A549 (cell line): ENCODE data around the gene TEPSIN. TPM values are rescaled to one million over a fixed set of nuclear protein-coding genes. Genes with fewer than 3 reads are reported as not detected.

Source experiments
- ATAC-seq, 2 experiments: fragments of 200-7000 bp in 1 of 2; fragments of >200 bp in 1 of 2; cut with Nextera tagmentation in 1 of 2; cut with Tn5 transposase in 1 of 2; 3 replicates each; pipeline versions ENCODE4 v1.8.0 to v1.9.1; 2018 to 2020; ENCODE audit warnings: mild to moderate bottlenecking in 1 of 2, moderate library complexity in 1 of 2
- CTCF ChIA-PET: fragments of 300-600 bp; sonication (Branson Sonifier 250); formaldehyde crosslinking; extraction: SDS; loops from one replicate; lab custom pipeline; 2021; ENCODE audit warnings: antibody characterized with exemption, inconsistent platforms; lab: Yijun Ruan, JAX
- POLR2A ChIA-PET: fragments of 350-600 bp; formaldehyde crosslinking; extraction: SDS; loops from one replicate; lab custom pipeline; 2021; ENCODE audit warnings: antibody characterized with exemption, inconsistent platforms; lab: Yijun Ruan, JAX
- DNase-seq, 2 experiments: peaks; one replicate each; pipeline versions ENCODE4 v3.0.0 to v3.0.0-alpha.2; 2011 to 2016; ENCODE audit warnings: low read depth in 1 of 2, low spot score in 1 of 2
- FAIRE-seq: peaks from 2 replicates; lab custom pipeline; 2011; peaks lifted over from hg19 to GRCh38; lab: Jason Lieb, UNC
- H3K27ac ChIP-seq, 2 experiments: fragments of >200 bp; sonication (Bioruptor Twin); formaldehyde crosslinking; 3 replicates each; pipeline ENCODE4 v1.5.1; 2016 to 2017
- H3K4me1 ChIP-seq: fragments of >200 bp; sonication (Bioruptor Twin); formaldehyde crosslinking; 3 replicates; pipeline ENCODE4 v1.6.1; 2016
- H3K4me2 ChIP-seq: fragments of >200 bp; sonication (Bioruptor Twin); formaldehyde crosslinking; 3 replicates; pipeline ENCODE4 v1.6.1; 2016
- H3K4me3 ChIP-seq: fragments of >200 bp; sonication (Bioruptor Twin); formaldehyde crosslinking; 3 replicates; pipeline ENCODE4 v1.5.1; 2016
- H3K9me3 ChIP-seq: fragments of >200 bp; sonication (Bioruptor Twin); formaldehyde crosslinking; 3 replicates; pipeline ENCODE4 v1.6.1; 2016
- CEBPB ChIP-seq, 2 experiments: fragments of >200 bp in 1 of 2; sonication (Bioruptor Twin) in 1 of 2; formaldehyde crosslinking in 1 of 2; IDR thresholded peaks; 2 replicates each; pipeline ENCODE4 v1.6.1; 2012 to 2016
- CHD2 ChIP-seq: fragments of 150-350 bp; IDR thresholded peaks from 2 replicates; pipeline ENCODE4 v1.6.1; 2014; ENCODE audit warnings: low read length; ENCODE audit not compliant: partially characterized antibody
- CHD4 ChIP-seq: fragments of 200-600 bp; sonication (generic); IDR thresholded peaks from 2 replicates; pipeline ENCODE4 v1.6.1; 2016; ENCODE audit warnings: antibody characterized with exemption, mild to moderate bottlenecking, borderline replicate concordance
- HOXB5 ChIP-seq: fragments of 250-450 bp; sonication (Bioruptor Pico); IDR thresholded peaks from 2 replicates; pipeline ENCODE4 v1.5.0; 2020; ENCODE audit warnings: mild to moderate bottlenecking, moderate library complexity
- JUN ChIP-seq, 2 experiments: fragments of >200 bp; sonication (Bioruptor Twin); formaldehyde crosslinking; IDR thresholded peaks; 2 replicates in 1 of 2; 3 replicates in 1 of 2; pipeline ENCODE4 v1.6.1; 2016 to 2017
- KDM5A ChIP-seq: fragments of 200-600 bp; sonication (generic); IDR thresholded peaks from 2 replicates; pipeline ENCODE4 v1.6.1; 2016; ENCODE audit warnings: antibody characterized with exemption, mild to moderate bottlenecking
- MYC ChIP-seq: IDR thresholded peaks from 2 replicates; pipeline ENCODE4 v1.6.1; 2012; ENCODE audit warnings: mild to moderate bottlenecking, inconsistent platforms, low read length, improper control_type of control experiment, borderline replicate concordance
- PHF8 ChIP-seq: fragments of 200-600 bp; sonication (generic); IDR thresholded peaks from 2 replicates; pipeline ENCODE4 v1.6.1; 2016; ENCODE audit warnings: low read depth, mild to moderate bottlenecking, antibody characterized with exemption, moderate library complexity, borderline replicate concordance
- POLR2A ChIP-seq: IDR thresholded peaks from 2 replicates; pipeline ENCODE4 v1.6.1; 2012; ENCODE audit warnings: mild to moderate bottlenecking, low read length
- RAD21 ChIP-seq, 2 experiments: fragments of >200 bp in 1 of 2; sonication (Bioruptor Twin) in 1 of 2; formaldehyde crosslinking in 1 of 2; IDR thresholded peaks in 1 of 2; conservative IDR thresholded peaks in 1 of 2; 2 replicates in 1 of 2; 3 replicates in 1 of 2; pipeline ENCODE4 v1.6.1; 2012 to 2018; ENCODE audit warnings: inconsistent platforms in 1 of 2
- RFX5 ChIP-seq: fragments of 450-650 bp; IDR thresholded peaks from 2 replicates; pipeline ENCODE4 v1.7.1; 2014; ENCODE audit warnings: antibody characterized with exemption, mild to moderate bottlenecking, moderate library complexity
- ZC3H11A ChIP-seq: fragments of 450-650 bp; IDR thresholded peaks from 2 replicates; pipeline ENCODE4 v1.6.1; 2014; ENCODE audit warnings: antibody characterized with exemption, mild to moderate bottlenecking
- WGBS: methylation state at CpG from one replicate; pipeline ENCODE4 v1.1.6; 2017; ENCODE audit errors: missing lambda C conversion rate; 5-methylcytosine and 5-hydroxymethylcytosine counted together
- polyA minus RNA-seq: library from RNA; depleted of rRNA, polyadenylated mRNA; stranded (reverse); fragments of >200 nt; gene quantifications from 2 replicates; pipeline ENCODE4 v1.2.3, GENCODE V29; 2011; rRNA and poly(A)+ RNA removed
- polyA plus RNA-seq, 4 experiments: library from polyadenylated mRNA; depleted of rRNA in 3 of 4; stranded (reverse); fragments of >200 nt; fragmentation: RNase III in 1 of 4; extraction: RNeasy Plus Mini Kit Qiagen cat#74134 plus additional on column Dnase treatment in 1 of 4; gene quantifications; 2 replicates in 3 of 4; 3 replicates in 1 of 4; pipeline ENCODE4 v1.2.3, GENCODE V29; 2011 to 2017
- TF ChIP-seq, protein P1 (sequence below): fragments of >200 bp; sonication (Bioruptor Twin); formaldehyde crosslinking; IDR thresholded peaks from 2 replicates; pipeline ENCODE4 v1.6.1; 2016
- TF ChIP-seq, protein P2 (sequence below): IDR thresholded peaks from 2 replicates; pipeline ENCODE4 v1.6.1; 2012
- TF ChIP-seq, protein P3 (sequence below): fragments of 200-600 bp; sonication (generic); IDR thresholded peaks from 2 replicates; pipeline ENCODE4 v1.6.1; 2016; ENCODE audit warnings: antibody characterized with exemption, mild to moderate bottlenecking, moderate library complexity
- TF ChIP-seq, protein P4 (sequence below): IDR thresholded peaks from 2 replicates; pipeline ENCODE4 v1.6.1; 2012
- TF ChIP-seq, protein P5 (sequence below): fragments of >200 bp; sonication (Bioruptor Twin); formaldehyde crosslinking; IDR thresholded peaks from 3 replicates; pipeline ENCODE4 v1.6.1; 2016

Gene TEPSIN, protein sequence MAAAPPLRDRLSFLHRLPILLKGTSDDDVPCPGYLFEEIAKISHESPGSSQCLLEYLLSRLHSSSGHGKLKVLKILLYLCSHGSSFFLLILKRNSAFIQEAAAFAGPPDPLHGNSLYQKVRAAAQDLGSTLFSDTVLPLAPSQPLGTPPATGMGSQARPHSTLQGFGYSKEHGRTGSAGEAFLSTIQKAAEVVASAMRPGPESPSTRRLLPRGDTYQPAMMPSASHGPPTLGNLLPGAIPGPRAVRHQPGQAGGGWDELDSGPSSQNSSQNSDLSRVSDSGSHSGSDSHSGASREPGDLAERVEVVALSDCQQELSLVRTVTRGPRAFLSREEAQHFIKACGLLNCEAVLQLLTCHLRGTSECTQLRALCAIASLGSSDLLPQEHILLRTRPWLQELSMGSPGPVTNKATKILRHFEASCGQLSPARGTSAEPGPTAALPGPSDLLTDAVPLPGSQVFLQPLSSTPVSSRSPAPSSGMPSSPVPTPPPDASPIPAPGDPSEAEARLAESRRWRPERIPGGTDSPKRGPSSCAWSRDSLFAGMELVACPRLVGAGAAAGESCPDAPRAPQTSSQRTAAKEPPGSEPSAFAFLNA
- polyA plus RNA-seq (2011; rRNA removed) (12.5 TPM in 2 replicates), polyA plus RNA-seq (2017; fragmentation: RNase III; extraction: RNeasy Plus Mini Kit Qiagen cat#74134 plus additional on column Dnase treatment) (26.1 to 31.3 TPM (median 30.4 TPM) in 3 replicates), polyA minus RNA-seq (10.9 and 11.4 TPM in 2 replicates)
- 29.0 and 39.6 TPM in 2 replicates for polyA plus RNA-seq (2012; cell fraction: cytosol; rRNA removed)
- 220 and 367 TPM in 2 replicates for polyA plus RNA-seq (2012; cell fraction: nucleus; rRNA removed)

DNA sequence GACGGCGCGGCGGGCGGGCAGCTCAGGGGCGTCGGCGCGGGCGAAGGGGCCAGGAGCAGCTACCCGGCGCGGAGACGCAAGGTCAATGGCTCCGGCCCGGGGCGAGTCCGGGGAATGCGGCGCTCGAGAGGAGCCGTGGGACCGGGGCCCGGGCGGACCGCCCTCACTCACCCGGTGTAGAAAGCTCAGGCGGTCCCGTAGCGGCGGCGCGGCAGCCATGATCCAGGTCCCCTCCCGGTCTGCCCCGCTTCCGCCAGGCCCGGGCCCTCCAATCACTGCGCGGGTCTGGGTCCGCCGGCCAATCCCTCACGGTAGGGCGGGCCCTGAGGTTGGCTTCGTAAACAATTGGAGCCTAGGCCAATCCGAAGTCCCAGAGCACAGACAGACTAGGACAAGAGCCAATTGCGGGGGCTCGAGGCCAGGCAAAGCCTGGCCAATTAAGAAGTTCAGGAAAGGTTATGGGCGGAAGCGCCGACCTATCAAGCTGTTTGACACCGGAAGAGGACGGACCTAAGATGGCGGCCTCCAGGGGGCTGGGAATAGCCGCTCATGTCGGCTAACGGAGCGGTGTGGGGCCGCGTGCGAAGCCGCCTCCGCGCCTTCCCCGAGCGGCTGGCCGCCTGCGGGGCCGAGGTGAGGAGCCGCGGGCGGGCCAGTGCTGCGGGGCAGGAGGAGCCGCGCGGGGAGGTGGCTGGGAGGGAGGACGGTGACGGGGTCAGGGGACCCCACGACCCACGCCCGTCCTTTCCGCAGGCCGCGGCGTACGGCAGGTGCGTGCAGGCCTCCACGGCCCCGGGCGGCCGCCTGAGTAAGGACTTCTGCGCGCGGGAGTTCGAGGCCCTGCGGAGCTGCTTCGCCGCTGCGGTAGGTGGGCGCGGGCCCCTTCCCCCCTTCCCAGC, at the start of gene TEPSIN, which contains the start of gene NDUFAF8:
Gene TEPSIN, minus strand, starts transcription at position 241 of the 899 bp plus-strand sequence. Its CDS starts 22 bp downstream, at position 219.
Gene NDUFAF8, plus strand, starts transcription at position 504 of the 899 bp plus-strand sequence. Its CDS starts 46 bp downstream, at position 550.
- peak; percentile 98 for FAIRE-seq

More for the DNA sequence above, at the start of gene TEPSIN, which contains the start of gene NDUFAF8:
- Histone ChIP-seq H3K4me2 (peak within 1 kb of the TSS; percentile 85), H3K4me1 (peaks cover 19% of the 10 kb centered on the region), H3K9me3 (no peaks in the 10 kb centered on the region), H3K4me3 (peak within 1 kb of the TSS; percentile 80), H3K27ac (peak within 1 kb of the TSS; percentile 91 to 94)
- WGBS: under 1% methylated on average over 61 of the region's 100 CpGs
- CTCF ChIA-PET: interaction anchor here (1.0 to 13.0 kb wide), 9 partner anchors 8 to 215 kb away, joined by 3 to 153 read pairs (median 5); no protein-coding TSS in a partner anchor
- POLR2A ChIA-PET: interaction anchor here (0.6 to 1.5 kb wide), 14 partner anchors 9 to 280 kb away, joined by 3 to 23 read pairs (median 3); partner anchors contain the start of genes BAHCC1 and CEP131
- ATAC-seq (peak; percentile 88 to 97), DNase-seq (peak; percentile 100)
- TF ChIP-seq MYC: 0 out of 2 replicates have a peak, but pooled peaks have one; percentile 10
- no peak for TF ChIP-seq RAD21 (conservative IDR thresholded peaks at IDR 0.05 in 1 of 2, IDR thresholded peaks at IDR 0.05 in 1 of 2)
- TF ChIP-seq, protein P1, sequence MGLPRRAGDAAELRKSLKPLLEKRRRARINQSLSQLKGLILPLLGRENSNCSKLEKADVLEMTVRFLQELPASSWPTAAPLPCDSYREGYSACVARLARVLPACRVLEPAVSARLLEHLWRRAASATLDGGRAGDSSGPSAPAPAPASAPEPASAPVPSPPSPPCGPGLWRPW: no peak
- 0 out of 2 replicates have a peak, but pooled peaks have one; percentile 5 for TF ChIP-seq HOXB5 (CRISPR knock-in tag)
- peak; percentile 92; the same call in 1 of the 2 replicates for TF ChIP-seq PHF8
- TF ChIP-seq ZC3H11A: no peak
- TF ChIP-seq RFX5: peak; percentile 67
- TF ChIP-seq, protein P2, sequence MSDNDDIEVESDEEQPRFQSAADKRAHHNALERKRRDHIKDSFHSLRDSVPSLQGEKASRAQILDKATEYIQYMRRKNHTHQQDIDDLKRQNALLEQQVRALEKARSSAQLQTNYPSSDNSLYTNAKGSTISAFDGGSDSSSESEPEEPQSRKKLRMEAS: 0 out of 2 replicates have a peak, but pooled peaks have one; percentile 47
- no peak for TF ChIP-seq CHD4
- peak; percentile 40 for TF ChIP-seq CHD2
- TF ChIP-seq, protein P3, sequence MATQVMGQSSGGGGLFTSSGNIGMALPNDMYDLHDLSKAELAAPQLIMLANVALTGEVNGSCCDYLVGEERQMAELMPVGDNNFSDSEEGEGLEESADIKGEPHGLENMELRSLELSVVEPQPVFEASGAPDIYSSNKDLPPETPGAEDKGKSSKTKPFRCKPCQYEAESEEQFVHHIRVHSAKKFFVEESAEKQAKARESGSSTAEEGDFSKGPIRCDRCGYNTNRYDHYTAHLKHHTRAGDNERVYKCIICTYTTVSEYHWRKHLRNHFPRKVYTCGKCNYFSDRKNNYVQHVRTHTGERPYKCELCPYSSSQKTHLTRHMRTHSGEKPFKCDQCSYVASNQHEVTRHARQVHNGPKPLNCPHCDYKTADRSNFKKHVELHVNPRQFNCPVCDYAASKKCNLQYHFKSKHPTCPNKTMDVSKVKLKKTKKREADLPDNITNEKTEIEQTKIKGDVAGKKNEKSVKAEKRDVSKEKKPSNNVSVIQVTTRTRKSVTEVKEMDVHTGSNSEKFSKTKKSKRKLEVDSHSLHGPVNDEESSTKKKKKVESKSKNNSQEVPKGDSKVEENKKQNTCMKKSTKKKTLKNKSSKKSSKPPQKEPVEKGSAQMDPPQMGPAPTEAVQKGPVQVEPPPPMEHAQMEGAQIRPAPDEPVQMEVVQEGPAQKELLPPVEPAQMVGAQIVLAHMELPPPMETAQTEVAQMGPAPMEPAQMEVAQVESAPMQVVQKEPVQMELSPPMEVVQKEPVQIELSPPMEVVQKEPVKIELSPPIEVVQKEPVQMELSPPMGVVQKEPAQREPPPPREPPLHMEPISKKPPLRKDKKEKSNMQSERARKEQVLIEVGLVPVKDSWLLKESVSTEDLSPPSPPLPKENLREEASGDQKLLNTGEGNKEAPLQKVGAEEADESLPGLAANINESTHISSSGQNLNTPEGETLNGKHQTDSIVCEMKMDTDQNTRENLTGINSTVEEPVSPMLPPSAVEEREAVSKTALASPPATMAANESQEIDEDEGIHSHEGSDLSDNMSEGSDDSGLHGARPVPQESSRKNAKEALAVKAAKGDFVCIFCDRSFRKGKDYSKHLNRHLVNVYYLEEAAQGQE: peak; percentile 36; the same call in 1 of the 2 replicates
- peak; percentile 81 to 82; a peak in 4 of 5 replicates for TF ChIP-seq JUN (IDR thresholded peaks at IDR 0.05)
- TF ChIP-seq, protein P4, sequence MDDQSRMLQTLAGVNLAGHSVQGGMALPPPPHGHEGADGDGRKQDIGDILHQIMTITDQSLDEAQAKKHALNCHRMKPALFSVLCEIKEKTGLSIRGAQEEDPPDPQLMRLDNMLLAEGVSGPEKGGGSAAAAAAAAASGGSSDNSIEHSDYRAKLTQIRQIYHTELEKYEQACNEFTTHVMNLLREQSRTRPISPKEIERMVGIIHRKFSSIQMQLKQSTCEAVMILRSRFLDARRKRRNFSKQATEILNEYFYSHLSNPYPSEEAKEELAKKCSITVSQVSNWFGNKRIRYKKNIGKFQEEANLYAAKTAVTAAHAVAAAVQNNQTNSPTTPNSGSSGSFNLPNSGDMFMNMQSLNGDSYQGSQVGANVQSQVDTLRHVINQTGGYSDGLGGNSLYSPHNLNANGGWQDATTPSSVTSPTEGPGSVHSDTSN: peak; percentile 97
- no peak for TF ChIP-seq CEBPB (IDR thresholded peaks at IDR 0.05)
- TF ChIP-seq, protein P5, sequence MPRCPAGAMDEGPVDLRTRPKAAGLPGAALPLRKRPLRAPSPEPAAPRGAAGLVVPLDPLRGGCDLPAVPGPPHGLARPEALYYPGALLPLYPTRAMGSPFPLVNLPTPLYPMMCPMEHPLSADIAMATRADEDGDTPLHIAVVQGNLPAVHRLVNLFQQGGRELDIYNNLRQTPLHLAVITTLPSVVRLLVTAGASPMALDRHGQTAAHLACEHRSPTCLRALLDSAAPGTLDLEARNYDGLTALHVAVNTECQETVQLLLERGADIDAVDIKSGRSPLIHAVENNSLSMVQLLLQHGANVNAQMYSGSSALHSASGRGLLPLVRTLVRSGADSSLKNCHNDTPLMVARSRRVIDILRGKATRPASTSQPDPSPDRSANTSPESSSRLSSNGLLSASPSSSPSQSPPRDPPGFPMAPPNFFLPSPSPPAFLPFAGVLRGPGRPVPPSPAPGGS: peak; percentile 25; the same call in 1 of the 3 replicates
- TF ChIP-seq KDM5A: peak; percentile 92
- peak; percentile 56 for TF ChIP-seq POLR2A
